GM12801 (cell line): ENCODE results near the gene FAM184B.

ENCODE experiments used
- CTCF ChIP-seq: IDR thresholded peaks from one replicate; pipeline ENCODE4 v1.5.1; 2011; ENCODE audit warnings: control low read depth; ENCODE audit not compliant: insufficient read length; ENCODE audit errors: extremely low read depth

The FAM184B gene

DNA sequence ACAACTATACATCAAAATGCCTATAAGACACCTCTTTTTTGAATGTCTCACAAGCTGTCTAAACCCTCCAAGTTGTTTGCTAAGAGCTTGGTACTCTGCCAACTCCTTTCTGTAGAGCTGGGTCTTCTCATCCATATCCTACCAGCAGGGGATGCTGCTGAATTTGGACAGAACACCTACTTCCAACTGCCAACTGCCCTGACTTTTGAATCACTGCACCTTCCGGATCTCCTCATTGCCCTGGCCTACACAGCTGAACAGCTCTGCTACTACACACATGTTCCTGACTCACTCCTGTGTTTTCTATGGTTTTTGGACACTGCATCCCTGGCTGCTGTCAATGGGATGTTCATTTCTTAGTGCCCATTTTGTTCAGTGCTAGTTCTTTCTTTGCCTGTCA is 18.7 kb downstream of the FAM184B start:
- no peak for TF ChIP-seq CTCF

DNA sequence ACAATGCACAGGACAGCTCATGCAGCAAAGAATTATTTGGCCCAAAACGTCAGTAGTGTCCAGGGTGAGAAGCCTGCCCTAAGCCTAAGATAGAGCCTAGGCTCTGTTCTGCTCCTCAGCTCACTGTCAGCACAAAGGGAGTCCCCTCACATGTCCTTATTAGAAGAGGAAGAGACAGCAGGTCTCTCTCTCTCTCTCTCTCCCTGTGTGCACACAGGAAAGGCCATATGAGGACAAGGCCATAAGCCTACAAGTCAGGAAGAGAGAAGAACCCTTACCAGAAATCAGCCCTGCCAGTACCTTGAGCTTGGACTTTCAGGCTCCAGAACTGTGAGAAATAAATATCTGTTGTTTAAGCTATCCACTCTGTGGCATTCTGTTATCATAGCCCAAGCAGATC is 20.4 kb downstream of the FAM184B start:
- no peak for TF ChIP-seq CTCF

DNA sequence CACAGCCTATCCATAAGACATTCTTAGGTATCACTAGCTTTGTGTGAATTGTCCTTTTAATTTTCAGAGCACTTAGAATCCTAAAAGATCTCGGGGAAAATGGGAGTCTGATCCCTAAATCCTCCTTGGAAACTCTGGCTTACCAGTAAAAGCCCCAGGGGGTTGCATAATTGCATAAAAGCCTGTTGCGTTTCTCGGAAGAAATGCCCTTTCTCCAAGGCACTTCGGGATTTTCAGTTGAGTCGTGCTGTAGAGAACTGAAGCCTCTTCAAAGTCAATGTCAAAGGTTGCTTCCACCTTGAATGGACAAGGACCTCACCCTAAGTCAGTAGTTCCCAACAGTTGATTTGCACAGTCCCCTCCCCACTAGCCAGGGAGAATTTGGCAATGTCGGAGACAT is 20.8 kb downstream of the FAM184B start:
- TF ChIP-seq CTCF, result no peak

GRCh38 chr4:17758485-17758884 is 22.9 kb downstream of the FAM184B start:
- no peak for TF ChIP-seq CTCF

DNA sequence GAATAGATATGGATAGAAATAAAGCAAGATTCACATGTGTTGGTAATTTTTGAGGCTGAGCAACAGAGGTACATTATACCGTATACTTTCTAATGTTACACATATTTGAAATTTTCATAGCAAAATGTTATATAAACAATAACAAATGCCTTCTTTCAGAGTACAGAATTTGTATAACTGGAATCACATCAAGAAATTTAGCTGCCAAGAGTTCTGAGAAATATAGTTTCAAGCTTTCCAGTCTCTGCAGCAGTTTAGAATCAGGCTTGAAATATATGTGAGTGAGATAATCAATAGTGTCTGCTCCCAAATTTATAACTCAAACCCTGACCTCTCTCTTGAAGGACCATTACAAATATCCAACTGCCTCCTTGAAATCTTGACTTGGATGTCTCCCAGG is 23.8 kb downstream of the FAM184B start:
- no peak for TF ChIP-seq CTCF

DNA sequence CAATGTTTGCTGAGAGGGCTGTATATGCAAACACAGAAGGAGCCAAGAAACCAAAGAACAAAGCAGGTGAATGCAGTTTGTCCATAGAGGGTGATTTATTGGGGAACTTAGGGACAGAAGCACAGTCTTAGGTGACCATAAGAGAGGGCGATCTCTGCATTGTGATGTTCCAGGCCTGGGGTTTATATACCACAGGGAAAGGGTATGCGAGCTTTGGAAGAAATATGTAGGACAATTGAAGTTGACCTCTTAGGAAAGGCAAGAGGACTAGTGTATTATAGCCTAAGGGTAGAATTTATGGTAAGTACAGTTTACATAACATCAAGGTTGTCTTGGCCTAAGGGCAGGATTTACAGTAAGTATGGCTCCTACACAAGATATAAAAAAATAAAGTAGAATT is 27.8 kb downstream of the FAM184B start:
- no peak for TF ChIP-seq CTCF

DNA sequence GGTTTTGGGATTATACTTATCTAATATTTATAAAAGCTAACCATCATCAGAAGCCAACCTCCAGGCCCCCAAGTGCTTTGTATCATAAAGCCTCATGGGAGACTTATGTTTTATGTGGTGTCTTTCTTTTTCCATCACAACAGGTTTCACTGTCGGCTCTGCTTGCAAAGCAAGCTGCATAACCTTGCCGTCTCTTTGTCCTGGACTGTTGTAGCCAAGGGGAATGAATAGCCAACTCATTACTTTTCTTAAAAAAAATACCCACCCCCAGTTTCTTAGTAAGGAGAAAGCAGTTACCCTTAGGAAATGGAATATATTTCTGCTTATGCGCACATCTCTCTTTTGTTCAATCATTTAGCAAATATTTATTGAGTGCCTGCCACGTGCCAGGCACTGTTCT is 40.7 kb downstream of the FAM184B start:
- TF ChIP-seq CTCF, result no peak

GRCh38 chr4:17736484-17736883 is 44.9 kb downstream of the FAM184B start:
- TF ChIP-seq CTCF, result no peak
